B cell (primary cell): Measurements from ENCODE around the gene AANAT. TPM values are rescaled to one million over a fixed set of nuclear protein-coding genes. Genes with fewer than 3 reads are reported as not detected.

Experiments
- ATAC-seq: fragments of 200-7000 bp; cut with Tn5 transposase; one replicate; pipeline ENCODE4 v1.10.0; 2021; ENCODE audit warnings: low read depth, mild to moderate bottlenecking, moderate number of reproducible peaks, moderate library complexity
- CTCF ChIA-PET: fragments of 350-600 bp; sonication (Branson Sonifier 250); formaldehyde crosslinking; loops from one replicate; lab custom pipeline; 2021; ENCODE audit warnings: antibody characterized with exemption, inconsistent platforms; lab: Charles Lee
- POLR2A ChIA-PET: fragments of 350-600 bp; sonication (Branson Sonifier 250); formaldehyde crosslinking; loops from one replicate; lab custom pipeline; 2021; ENCODE audit warnings: antibody characterized with exemption; lab: Charles Lee
- DNase-seq: peaks from one replicate; pipeline ENCODE4 v3.0.0; 2013
- H2AFZ ChIP-seq: 2 replicates; pipeline ENCODE4 v1.6.1; 2012; ENCODE audit warnings: mild to moderate bottlenecking, low read depth, low read length; ENCODE audit not compliant: insufficient read depth, poor library complexity, severe bottlenecking
- H3K27ac ChIP-seq, 2 donors: 1 replicate in 1 of 2; 2 replicates in 1 of 2; pipeline ENCODE4 v1.5.1; 2012 to 2013; ENCODE audit warnings: low read length in 2 of 2, mild to moderate bottlenecking in 2 of 2, moderate library complexity in 1 of 2
- H3K27me3 ChIP-seq, 4 experiments: fragments of 200-600 bp in 1 of 4; sonication (generic) in 1 of 4; replicated peaks in 1 of 4; 1 replicate in 2 of 4; 2 replicates in 2 of 4; pipeline versions ENCODE4 v1.6.1 to v1.7.0; 2013 to 2016; ENCODE audit warnings: low read length in 3 of 4, mild to moderate bottlenecking in 2 of 4, mixed read lengths in 1 of 4, moderate library complexity in 1 of 4; ENCODE audit not compliant: insufficient read depth in 4 of 4, control insufficient read depth in 3 of 4; ENCODE audit errors: control extremely low read depth in 1 of 4
- H3K36me3 ChIP-seq, 2 experiments: replicated peaks in 1 of 2; 1 replicate in 1 of 2; 2 replicates in 1 of 2; pipeline versions ENCODE4 v1.6.1 to v1.7.1; 2013; ENCODE audit warnings: low read length in 1 of 2; ENCODE audit not compliant: insufficient read depth in 2 of 2, control insufficient read depth in 1 of 2; ENCODE audit errors: control extremely low read depth in 1 of 2, extremely low read depth in 1 of 2
- H3K4me1 ChIP-seq, 2 donors: fragments of 200-600 bp in 1 of 2; sonication (generic) in 1 of 2; 1 replicate in 1 of 2; 2 replicates in 1 of 2; pipeline versions ENCODE4 v1.5.1 to v1.6.1; 2013 to 2017; ENCODE audit warnings: low read length in 2 of 2; ENCODE audit not compliant: control insufficient read depth in 2 of 2, insufficient read depth in 2 of 2
- H3K4me2 ChIP-seq: replicated peaks from 2 replicates; pipeline ENCODE3; 2012; ENCODE audit warnings: mild to moderate bottlenecking, low read depth, low read length; ENCODE audit not compliant: poor library complexity, severe bottlenecking
- H3K4me3 ChIP-seq, 5 experiments: fragments of 200-600 bp in 1 of 5; sonication (generic) in 1 of 5; 1 replicate in 3 of 5; 2 replicates in 2 of 5; pipeline versions ENCODE4 v1.5.1 to v1.7.0; 2011 to 2016; ENCODE audit warnings: low read length in 4 of 5, mild to moderate bottlenecking in 4 of 5, low read depth in 2 of 5, control low read depth in 1 of 5, moderate library complexity in 1 of 5; ENCODE audit not compliant: insufficient read depth in 1 of 5; ENCODE audit errors: control extremely low read depth in 1 of 5, extremely low read depth in 1 of 5
- H3K79me2 ChIP-seq: fragments of 200-600 bp; sonication (generic); one replicate; pipeline ENCODE4 v1.6.0; 2016; ENCODE audit warnings: low read length; ENCODE audit not compliant: control insufficient read depth, insufficient read depth
- H3K9ac ChIP-seq: fragments of 200-600 bp; sonication (generic); 2 replicates; pipeline ENCODE4 v1.6.1; 2017; ENCODE audit warnings: mild to moderate bottlenecking, low read length, moderate library complexity
- H3K9me3 ChIP-seq, 3 donors: one replicate each; pipeline versions ENCODE4 v1.6.1 to v1.7.1; 2013; ENCODE audit warnings: low read length in 2 of 3; ENCODE audit not compliant: control insufficient read depth in 2 of 3, insufficient read depth in 1 of 3; ENCODE audit errors: control extremely low read depth in 1 of 3
- H4K20me1 ChIP-seq: 2 replicates; pipeline ENCODE4 v1.6.0; 2012; ENCODE audit warnings: mild to moderate bottlenecking, low read length; ENCODE audit not compliant: insufficient read depth, control insufficient read depth, poor library complexity, severe bottlenecking
- H3K27ac Mint-ChIP-seq: one replicate; pipeline ENCODE4 v1.8.0; 2021; ENCODE audit warnings: mixed read lengths
- H3K27me3 Mint-ChIP-seq: one replicate; pipeline ENCODE4 v1.8.0; 2021; ENCODE audit warnings: mixed read lengths
- H3K4me1 Mint-ChIP-seq: one replicate; pipeline ENCODE4 v1.8.0; 2021; ENCODE audit warnings: mixed read lengths
- H3K4me3 Mint-ChIP-seq: one replicate; pipeline ENCODE4 v1.8.0; 2021; ENCODE audit warnings: mixed read lengths
- H3K9me3 Mint-ChIP-seq: one replicate; pipeline ENCODE4 v1.8.0; 2022; ENCODE audit warnings: mixed read lengths; ENCODE audit not compliant: insufficient read depth
- EZH2 ChIP-seq: IDR thresholded peaks from 2 replicates; pipeline ENCODE4 v1.6.1; 2012; ENCODE audit warnings: borderline replicate concordance, low read depth, mild to moderate bottlenecking, moderate library complexity, low read length; ENCODE audit not compliant: insufficient read depth, poor library complexity, severe bottlenecking
- WGBS: methylation state at CpG from one replicate; pipeline ENCODE4 v1.1.5; 2013; ENCODE audit warnings: missing lambda C conversion rate; ENCODE audit not compliant: insufficient coverage; 5-methylcytosine and 5-hydroxymethylcytosine counted together
- intact Hi-C: fragments of 100-400 bp; cut with micrococcal nuclease; formaldehyde crosslinking; loops from one replicate; pipeline ENCODE4 v1.10.0; 2022
- polyA plus RNA-seq: library from polyadenylated mRNA; depleted of rRNA; stranded (reverse); fragments of >200 nt; gene quantifications from 2 replicates; pipeline ENCODE4 v1.2.3, GENCODE V29; 2012
- total RNA-seq, 2 donors: library from RNA; stranded (reverse); fragments of 120-200 nt in 1 of 2; gene quantifications; 1 replicate in 1 of 2; 2 replicates in 1 of 2; pipeline versions ENCODE4 v1.2.3 to v1.2.4, GENCODE V29; 2013 to 2022
- TF ChIP-seq, protein P1 (sequence below): fragments of 200-600 bp; IDR thresholded peaks from one replicate; pipeline ENCODE4 v1.8.0; 2022; ENCODE audit warnings: antibody characterized with exemption, mild to moderate bottlenecking

Gene AANAT
- total and polyA plus RNA-seq, 2 donors (not counting 1 experiment from before 2014, with no cell fraction given): 0.42 to 0.94 TPM

DNA sequence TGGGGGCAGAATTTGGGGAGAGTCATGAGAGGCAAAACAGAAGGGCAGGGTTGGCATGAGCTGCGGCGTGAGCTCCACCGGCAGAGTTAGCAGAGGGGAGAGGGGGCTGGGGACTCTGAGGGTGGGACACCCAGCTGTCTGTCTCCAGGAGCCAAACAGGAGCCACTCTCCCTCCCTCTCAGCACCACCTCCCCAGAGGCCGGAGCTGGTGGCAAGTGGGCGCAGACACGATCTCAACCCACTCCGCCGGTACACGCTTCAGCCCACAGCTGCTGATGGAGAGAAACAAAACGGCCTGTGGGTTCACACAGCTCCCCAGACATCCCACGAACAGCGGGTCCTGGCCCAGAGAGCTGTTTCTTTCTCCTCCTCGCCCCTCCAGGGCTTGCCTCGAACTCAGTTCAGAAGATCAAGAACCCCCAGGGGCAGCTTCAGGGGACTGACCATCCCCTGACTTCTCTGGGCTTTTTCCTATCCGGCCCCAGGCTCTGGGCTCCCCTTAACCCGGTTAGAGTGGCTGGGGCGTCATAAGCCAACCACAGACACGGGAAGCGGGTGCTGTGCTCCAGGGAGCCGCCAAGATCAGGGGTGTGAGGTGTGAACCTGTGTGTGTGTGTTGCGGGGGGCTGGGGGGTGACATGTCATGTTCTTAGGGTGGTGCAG, 26.2 kb downstream of the AANAT start:
- peaks cover 98% of the 10 kb centered on the region for H3K4me1 Mint-ChIP-seq
- WGBS: 6% methylated on average over 15 of the region's 21 CpGs

More for the DNA sequence above, 26.2 kb downstream of the AANAT start:
- Mint-ChIP-seq H3K9me3 (no peaks in the 10 kb centered on the region), H3K27me3 (no peaks in the 10 kb centered on the region), H3K4me3 (peak overlapping the region; percentile 89), H3K27ac (peak overlapping the region; percentile 98)
- CTCF ChIA-PET: interaction anchor here (1.0 to 20.8 kb wide), 16 partner anchors 6 to 130 kb away, joined by 3 to 256 read pairs (median 5); partner anchors contain the start of genes AANAT, RHBDF2 and UBE2O
- ATAC-seq (peak; percentile 14), DNase-seq (peak; percentile 65)
- H3K4me3 ChIP-seq: peak overlapping the region in 4 of 5 experiments; percentile 43 to 60 (median 50)
- TF ChIP-seq EZH2: no peak
- TF ChIP-seq, protein P1, sequence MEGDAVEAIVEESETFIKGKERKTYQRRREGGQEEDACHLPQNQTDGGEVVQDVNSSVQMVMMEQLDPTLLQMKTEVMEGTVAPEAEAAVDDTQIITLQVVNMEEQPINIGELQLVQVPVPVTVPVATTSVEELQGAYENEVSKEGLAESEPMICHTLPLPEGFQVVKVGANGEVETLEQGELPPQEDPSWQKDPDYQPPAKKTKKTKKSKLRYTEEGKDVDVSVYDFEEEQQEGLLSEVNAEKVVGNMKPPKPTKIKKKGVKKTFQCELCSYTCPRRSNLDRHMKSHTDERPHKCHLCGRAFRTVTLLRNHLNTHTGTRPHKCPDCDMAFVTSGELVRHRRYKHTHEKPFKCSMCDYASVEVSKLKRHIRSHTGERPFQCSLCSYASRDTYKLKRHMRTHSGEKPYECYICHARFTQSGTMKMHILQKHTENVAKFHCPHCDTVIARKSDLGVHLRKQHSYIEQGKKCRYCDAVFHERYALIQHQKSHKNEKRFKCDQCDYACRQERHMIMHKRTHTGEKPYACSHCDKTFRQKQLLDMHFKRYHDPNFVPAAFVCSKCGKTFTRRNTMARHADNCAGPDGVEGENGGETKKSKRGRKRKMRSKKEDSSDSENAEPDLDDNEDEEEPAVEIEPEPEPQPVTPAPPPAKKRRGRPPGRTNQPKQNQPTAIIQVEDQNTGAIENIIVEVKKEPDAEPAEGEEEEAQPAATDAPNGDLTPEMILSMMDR: no peak
- H3K79me2 ChIP-seq: peaks cover 85% of the 10 kb centered on the region
- peak overlapping the region; percentile 53 for H3K9ac ChIP-seq
- POLR2A ChIA-PET: interaction anchor here (0.7 to 23.6 kb wide), 9 partner anchors 5 to 77 kb away, joined by 3 to 478 read pairs (median 5); partner anchors contain the start of genes AANAT and RHBDF2
- H3K27ac ChIP-seq: peak overlapping the region; percentile 75 to 94
- H3K4me1 ChIP-seq: peaks cover 92 to 100% of the 10 kb centered on the region in 2 donors
- peak overlapping the region; percentile 82 for H3K4me2 ChIP-seq
- H3K27me3 ChIP-seq: no peaks in the 10 kb centered on the region
- intact Hi-C loops: loop anchor here (1.0 to 10.0 kb wide), 3 partner anchors 8 to 219 kb away; partner anchors contain the start of gene RHBDF2
- peaks cover 0 to 33% of the 10 kb centered on the region in 2 experiments for H3K36me3 ChIP-seq
- H3K9me3 ChIP-seq: no peaks in the 10 kb centered on the region
- H2AFZ ChIP-seq: no peak overlapping the region
- peaks cover 52% of the 10 kb centered on the region for H4K20me1 ChIP-seq
